ENCODE data around the gene FAM169A.
"Not testable (repeated sequence)": the region's sequence is repeated elsewhere in the genome, so short reads cannot be mapped to it uniquely, and the experiment has no call there.

The FAM169A gene

DNA sequence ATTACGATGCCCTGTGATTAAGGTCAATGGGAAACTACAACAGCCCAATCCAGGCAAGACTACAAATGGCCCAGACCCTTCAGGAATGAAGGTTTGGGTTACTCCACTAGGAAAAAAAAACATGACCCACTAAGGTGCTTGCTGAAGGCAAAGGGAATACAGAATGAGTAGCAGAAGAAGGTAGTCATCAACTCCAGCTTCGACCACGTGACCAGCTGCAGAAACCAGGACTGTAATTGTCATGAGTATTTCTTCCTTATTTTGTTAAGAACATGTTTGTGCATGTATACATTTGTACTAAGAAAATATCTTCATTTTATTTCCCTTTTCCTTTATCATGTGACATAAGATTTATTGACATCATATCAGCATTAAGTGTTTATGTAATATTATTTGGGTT lies 74.5 kb downstream of the FAM169A start:
- DNase-seq, result not testable (repeated sequence)

DNA sequence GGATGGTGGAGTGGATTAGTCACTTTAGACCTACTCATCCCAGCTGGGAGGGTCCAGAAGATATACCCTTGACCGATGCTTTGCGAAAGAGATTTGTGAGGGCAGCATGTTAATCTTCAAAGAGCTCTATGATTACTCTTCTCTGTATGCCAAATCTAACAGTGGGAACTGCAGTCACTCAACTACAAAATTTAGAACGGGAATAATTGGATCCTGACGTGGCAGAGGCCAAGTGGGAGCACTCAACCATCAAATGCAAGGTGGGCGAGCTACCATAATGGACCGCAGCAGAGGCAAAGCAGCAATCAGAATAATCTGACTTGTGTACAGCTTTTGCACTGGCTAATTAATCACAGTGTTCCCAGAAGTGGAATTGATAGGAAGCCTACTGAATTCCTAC lies 78.8 kb downstream of the FAM169A start:
- DNase-seq, result no peak

DNA sequence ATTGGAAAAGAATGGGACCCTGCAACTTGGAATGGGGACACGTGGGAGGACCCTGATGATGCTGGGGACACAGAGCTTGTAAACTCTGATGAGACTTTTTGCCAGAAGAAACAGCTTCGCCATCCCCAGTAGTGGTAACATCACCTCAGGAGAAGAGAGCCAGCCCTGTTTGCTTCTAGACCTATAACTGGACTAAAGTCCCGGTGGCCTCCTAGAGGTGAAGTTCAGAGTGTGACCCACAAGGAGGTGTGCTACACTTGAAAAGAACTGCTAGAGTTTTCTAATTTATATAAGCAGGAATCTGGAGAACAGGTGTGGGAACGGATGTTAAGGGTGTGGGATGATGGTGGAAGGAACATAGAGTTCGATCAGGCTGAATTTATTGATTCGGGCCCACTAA lies 79.3 kb downstream of the FAM169A start:
- DNase-seq, result no peak

DNA sequence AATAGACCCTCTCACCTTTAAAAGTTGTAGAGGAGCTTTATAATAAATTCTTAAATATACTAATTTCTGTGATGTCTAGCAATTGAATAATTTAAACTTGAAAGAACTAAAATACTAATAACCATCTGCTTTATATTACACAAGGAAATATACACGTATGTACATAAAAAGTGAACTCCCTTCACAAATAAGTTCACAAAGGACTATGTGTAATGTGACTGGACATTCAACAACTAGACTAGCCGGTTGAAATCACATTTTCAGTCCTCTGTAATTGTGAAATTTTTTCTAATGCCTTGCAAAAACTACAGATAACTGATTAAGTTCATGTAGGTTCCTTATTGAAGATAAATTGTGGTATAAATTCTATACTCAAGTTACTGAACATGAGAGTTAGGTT lies 87.6 kb downstream of the FAM169A start:
- DNase-seq, result no peak

DNA sequence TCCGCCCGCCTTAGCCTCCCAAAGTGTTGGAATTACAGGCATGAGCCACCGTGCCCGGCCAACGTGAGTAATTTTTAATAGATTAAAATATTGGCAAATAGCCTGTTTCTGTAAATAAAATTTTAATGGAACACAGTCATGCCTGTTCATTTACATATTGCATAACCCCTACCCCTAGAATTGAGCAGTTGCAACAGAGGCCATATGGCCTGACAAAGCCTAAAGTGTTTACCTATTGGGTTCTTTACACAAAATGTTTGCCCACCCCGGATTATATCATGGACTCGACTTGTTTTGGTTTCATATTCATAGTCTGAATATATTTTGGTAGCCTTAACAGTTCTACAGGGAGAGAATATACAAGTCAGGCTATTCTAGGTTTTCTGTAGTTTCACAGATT lies 93.8 kb downstream of the FAM169A start:
- no peak for DNase-seq

DNA sequence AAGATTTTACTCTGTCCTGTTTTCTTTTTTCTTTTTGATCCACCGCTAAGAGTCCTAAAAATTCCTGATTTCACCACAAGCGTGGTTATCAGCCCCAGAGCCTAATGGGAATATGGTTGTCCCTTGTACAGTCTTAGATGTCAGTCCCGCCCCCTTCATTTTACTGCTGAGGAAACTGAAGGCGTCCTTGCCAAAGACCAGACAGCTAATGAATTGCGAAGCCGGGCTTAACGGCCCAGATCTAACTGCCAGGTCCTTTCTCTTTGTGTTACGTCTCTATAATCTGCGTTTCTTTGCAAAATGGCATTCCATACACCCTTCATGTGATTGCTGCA lies 98.6 kb downstream of the FAM169A start:
- DNase-seq, result no peak

DNA sequence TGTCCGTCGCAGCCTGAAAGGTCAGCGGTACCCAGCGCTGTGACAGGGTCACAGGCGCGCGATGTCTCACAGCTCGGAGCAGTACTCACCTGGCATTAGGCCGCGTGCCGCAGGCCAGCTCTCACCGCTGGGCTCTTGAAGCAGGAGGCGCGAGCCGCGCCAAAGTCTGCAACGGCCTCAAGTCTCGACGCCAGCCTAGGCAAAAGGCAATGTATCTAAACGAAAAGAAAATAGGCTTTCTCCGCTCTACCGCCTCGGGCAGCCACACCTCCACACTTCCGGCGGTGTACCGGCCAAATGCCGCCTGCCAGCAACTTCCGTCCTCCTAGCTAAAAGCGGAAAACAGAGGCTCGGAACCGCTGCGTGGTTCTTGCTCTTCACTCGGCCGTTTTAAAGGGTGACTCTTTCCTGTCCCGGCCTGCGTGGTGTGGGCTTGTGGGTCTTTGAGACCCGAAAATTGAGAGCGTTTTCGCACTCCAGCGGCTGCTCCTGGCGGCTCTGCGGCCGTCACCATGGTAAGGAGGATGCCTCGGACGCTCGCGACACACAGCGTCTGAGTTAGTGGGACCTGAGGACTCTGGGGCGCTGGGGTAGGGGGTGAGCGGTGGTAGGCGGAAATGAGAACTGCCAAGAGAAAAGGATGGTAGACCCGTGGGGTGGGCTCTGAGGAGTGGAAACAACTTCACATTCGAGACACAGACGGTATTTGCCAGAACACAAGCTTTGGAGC lies 99.2 kb downstream of the FAM169A start, which contains the start of the genes GFM2 and NSA2:
GFM2 (minus strand) TSS at position 269 of the 730 bp plus-strand sequence. CDS start 3,375 bp downstream, outside the sequence.
NSA2 (plus strand) TSS at position 401 of the 730 bp plus-strand sequence; CDS start at position 513, 112 bp downstream.
- peak; percentile 78 for DNase-seq

DNA sequence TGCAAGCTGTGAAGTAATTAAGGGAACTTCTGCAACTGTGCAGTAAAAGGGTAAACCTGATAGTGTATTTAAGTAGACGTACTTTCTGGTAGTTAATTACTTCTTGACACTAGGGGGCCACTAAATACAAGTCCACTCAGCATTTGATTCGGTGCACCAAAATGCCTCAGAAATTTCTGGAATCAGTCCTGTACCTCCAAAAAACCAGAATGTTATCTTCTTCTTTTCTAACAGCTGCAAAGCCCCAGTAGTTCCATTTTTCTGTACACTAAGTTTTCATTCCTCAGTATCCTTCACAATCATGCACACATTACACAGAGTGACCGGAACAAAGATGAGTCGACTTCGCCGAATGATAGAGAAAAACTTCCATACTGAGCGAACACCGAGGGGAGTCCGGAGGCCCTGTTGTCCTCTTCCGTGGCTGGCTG lies 99.8 kb downstream of the FAM169A start:
- no peak for DNase-seq

DNA sequence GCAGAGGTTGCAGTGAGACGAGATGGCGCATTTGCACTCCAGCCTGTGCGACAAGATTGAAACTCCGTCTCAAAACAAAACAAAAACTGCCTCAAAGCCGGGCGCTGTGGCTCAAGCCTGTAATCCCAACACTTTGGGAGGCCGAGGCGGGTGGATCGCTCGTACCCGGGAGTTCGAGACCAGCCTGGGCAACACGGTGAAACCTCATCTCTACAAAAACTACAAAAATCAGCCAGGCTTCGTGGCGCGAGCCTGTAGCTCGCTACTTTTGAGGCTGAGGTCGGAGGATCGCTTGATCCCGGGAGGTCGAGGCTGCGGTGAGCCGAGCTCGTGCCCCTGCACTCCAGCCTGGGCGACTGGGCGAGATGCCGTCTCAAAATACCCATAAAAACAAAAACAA lies 100.3 kb downstream of the FAM169A start:
- no peak for DNase-seq

DNA sequence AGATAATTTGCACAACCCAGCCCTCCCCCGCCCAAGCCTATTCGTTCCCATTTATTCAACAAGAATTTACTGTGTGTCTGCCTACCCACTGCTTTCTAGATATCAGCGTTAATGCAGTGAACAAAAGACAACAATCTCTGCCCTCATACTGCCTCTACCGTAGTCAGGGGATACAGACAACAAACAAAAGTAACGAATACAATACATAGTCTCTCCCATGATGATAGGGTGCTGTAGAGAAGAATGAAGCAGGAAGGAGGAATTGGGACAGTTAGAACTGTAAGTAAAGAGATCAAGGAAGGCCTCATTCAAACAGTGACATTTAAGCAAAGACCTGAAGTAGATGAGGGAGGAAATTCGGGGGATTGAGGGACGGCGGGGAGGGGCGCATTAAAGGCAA lies 101.0 kb downstream of the FAM169A start:
- no peak for DNase-seq

DNA sequence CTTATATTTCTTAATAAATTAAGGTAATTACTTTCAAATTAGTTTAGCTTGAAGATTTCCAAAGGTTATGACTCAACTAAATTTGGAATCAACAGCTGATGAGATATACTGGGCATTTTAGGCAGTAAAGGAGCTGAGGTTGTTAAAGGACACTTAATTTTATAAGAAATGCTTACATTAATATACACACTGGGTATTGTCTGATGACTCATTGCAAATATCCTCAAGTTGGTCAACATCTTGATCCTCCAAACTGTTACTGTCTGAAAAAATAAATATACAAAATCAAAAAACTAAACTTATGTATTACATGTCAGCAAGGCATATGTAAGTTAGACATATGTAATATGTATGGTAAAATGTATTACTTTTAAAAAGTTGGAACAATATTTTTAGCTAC lies 102.7 kb downstream of the FAM169A start:
- DNase-seq, result no peak

DNA sequence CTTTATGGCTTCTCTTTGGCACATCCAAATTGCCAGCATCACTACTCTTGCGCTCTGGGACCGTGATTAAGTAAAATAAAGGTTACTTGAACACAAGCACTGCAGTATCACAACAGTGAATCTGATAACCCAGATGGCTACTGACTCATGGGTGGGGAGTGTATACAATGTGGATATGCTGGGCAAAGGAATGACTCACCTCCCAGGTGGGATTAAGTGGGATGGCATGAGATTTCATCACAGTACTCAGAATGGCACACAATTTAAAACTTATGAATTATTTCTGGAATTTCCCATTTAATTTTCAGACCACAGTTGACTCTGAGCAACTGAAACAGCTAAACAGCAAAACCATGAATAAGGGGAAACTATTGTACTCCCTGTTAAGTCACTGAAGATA lies 103.6 kb downstream of the FAM169A start:
- DNase-seq, result no peak

DNA sequence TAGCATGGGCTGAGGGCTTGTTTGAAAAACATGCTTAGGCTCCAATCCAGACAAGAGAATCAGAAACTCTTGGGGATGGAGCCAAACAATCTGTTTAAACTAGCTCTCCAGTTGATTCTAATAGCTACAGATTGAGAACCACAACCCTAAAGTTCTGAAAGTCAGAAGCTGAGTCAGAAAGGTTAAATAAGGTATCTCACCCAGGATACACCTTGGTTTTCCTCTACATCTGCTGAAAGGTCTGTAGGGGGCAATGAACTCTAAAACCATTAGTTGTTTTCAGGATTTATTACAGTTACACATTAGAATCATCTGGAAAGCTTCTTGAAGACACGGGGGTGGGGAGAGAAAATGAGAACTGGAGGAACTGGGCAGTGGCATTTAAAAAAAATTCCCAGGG lies 104.9 kb downstream of the FAM169A start:
- no peak for DNase-seq

DNA sequence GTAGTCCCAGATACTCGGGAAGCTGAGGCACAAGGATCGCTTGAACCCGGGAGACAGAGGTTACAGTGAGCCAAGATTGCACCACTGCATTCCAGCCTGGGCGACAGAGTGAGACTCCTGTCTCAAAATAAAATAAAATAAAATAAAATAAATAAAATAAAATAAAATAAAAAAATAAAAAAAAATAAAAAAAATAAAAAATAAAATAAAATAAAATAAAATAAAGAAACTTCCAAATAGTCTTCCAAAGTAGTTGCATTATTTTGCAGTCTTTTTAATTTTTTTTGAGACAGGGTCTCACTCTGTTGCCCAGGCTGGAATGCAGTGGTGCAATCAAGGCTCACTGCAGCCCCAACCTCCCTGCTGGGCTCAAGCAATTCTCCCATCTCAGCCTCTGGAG lies 117.4 kb downstream of the FAM169A start:
- DNase-seq, result not testable (repeated sequence)

DNA sequence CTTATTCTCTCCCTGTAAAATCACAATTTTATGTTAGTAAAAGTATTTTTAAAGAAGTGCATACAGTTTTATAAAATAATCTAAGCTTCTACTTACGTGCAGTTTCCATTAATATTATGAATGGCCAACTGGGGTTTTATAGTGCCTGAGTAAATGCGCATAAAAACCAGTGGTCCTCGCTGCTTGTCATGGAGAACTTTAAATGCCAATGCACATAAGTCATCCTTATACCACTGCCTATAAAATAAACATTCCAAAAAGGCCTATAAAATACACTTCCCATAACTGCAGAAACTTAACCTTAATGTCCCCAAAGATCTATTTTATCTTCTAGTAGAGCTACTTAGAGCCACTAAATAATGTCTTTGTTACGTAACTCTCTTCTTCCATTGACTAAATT lies 127.8 kb downstream of the FAM169A start:
- DNase-seq, result no peak

DNA sequence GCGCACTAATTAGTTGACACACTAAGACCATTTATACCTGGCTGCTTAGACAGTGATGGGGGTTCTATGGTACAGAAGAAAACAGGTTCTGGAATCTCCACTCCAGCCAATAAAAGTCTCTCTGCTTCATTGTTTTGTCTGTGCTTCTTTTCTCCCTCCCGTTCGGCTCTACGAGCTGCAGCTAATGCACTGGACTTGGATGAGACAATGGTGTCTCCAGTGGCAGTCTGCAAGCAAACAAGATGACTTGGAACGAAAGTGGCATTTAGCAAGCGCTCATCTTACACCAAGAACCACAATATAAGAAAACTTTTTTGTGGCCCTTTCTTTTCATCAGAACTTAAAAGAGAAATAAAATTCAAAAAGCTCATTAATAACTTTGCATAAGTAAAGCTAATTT lies 129.4 kb downstream of the FAM169A start:
- no peak for DNase-seq
